K562 (cell line): ENCODE results near the gene CLPSL2. TPM values are rescaled to one million over a fixed set of nuclear protein-coding genes. Genes with fewer than 3 reads are reported as not detected.

ENCODE experiments used
- BHLHE40 ChIP-seq: IDR thresholded peaks from 2 replicates; pipeline ENCODE4 v1.6.1; 2011; ENCODE audit warnings: low read length, improper control_type of control experiment
- E2F8 ChIP-seq: fragments of 450-650 bp; IDR thresholded peaks from 2 replicates; pipeline ENCODE4 v1.7.1; 2018; ENCODE audit warnings: mild to moderate bottlenecking, low read depth; ENCODE audit not compliant: partially characterized antibody
- FOSL1 ChIP-seq: fragments of 200-800 bp; sonication (Bioruptor generic); conservative IDR thresholded peaks from 2 replicates; pipeline ENCODE4 v1.6.1; 2016; ENCODE audit warnings: missing genetic modification characterization, missing compliant biosample characterization
- HDAC2 ChIP-seq: fragments of 450-650 bp; IDR thresholded peaks from 2 replicates; pipeline ENCODE4 v1.6.1; 2016; ENCODE audit warnings: mild to moderate bottlenecking
- HMG20B ChIP-seq: fragments of 250-450 bp; sonication (Bioruptor Pico); IDR thresholded peaks from 2 replicates; pipeline ENCODE4 v1.5.0; 2021; ENCODE audit warnings: mild to moderate bottlenecking
- ILF3 ChIP-seq: fragments of 450-650 bp; IDR thresholded peaks from 2 replicates; pipeline ENCODE4 v1.6.1; 2018; ENCODE audit warnings: antibody characterized with exemption, mild to moderate bottlenecking, moderate library complexity, borderline replicate concordance
- MYBL2 ChIP-seq, 2 experiments: fragments of 450-650 bp in 1 of 2; sonication (generic) in 1 of 2; formaldehyde crosslinking in 1 of 2; IDR thresholded peaks; 2 replicates each; pipeline versions ENCODE4 v1.6.1 to v1.8.1; 2017 to 2022; ENCODE audit warnings: borderline replicate concordance in 1 of 2, inconsistent platforms in 1 of 2, low read depth in 1 of 2, mild to moderate bottlenecking in 1 of 2, missing genetic modification reagents in 1 of 2, moderate library complexity in 1 of 2
- NCOA1 ChIP-seq: fragments of 450-650 bp; IDR thresholded peaks from 2 replicates; pipeline ENCODE4 v1.6.1; 2016; ENCODE audit warnings: low read depth
- PHTF2 ChIP-seq: fragments of 250-450 bp; sonication (Bioruptor Pico); IDR thresholded peaks from 2 replicates; pipeline ENCODE4 v1.5.0; 2021; ENCODE audit warnings: mild to moderate bottlenecking
- RAD51 ChIP-seq: fragments of 450-650 bp; IDR thresholded peaks from 2 replicates; pipeline ENCODE4 v1.7.1; 2016; ENCODE audit warnings: low read depth, mild to moderate bottlenecking, borderline replicate concordance
- RBM22 ChIP-seq: fragments of 200-400 bp; formaldehyde crosslinking; IDR thresholded peaks from 2 replicates; pipeline ENCODE4 v1.6.1; 2018; ENCODE audit warnings: low read length, low read depth; ENCODE audit not compliant: poor library complexity, severe bottlenecking
- RBM39 ChIP-seq: fragments of 200-400 bp; formaldehyde crosslinking; optimal IDR thresholded peaks from 2 replicates; pipeline ENCODE3; 2018; ENCODE audit warnings: low read depth, low read length
- SAFB ChIP-seq: fragments of 200-400 bp; formaldehyde crosslinking; IDR thresholded peaks from 2 replicates; pipeline ENCODE4 v1.6.1; 2017; ENCODE audit warnings: low read depth, low read length, borderline replicate concordance
- VEZF1 ChIP-seq: fragments of 200-800 bp; sonication (Bioruptor generic); IDR thresholded peaks from 2 replicates; pipeline ENCODE4 v1.6.1; 2017; ENCODE audit warnings: missing genetic modification characterization, missing compliant biosample characterization
- XRCC4 ChIP-seq: IDR thresholded peaks from one replicate; pipeline ENCODE4 v1.6.1; 2011; ENCODE audit not compliant: insufficient read depth, insufficient read length; ENCODE audit errors: extremely low read depth
- ZMIZ1 ChIP-seq, 2 experiments: fragments of 150-350 bp in 1 of 2; IDR thresholded peaks; 2 replicates each; pipeline ENCODE4 v1.6.1; 2012 to 2016; ENCODE audit warnings: low read depth in 2 of 2, low read length in 2 of 2, mild to moderate bottlenecking in 1 of 2, moderate library complexity in 1 of 2
- ZNF143 ChIP-seq: sonication (generic); formaldehyde crosslinking; IDR thresholded peaks from 2 replicates; pipeline ENCODE4 v1.9.0; 2022; ENCODE audit warnings: mild to moderate bottlenecking, missing genetic modification reagents
- ZNF277 ChIP-seq: fragments of 250-450 bp; sonication (Bioruptor Pico); IDR thresholded peaks from 2 replicates; pipeline ENCODE4 v1.8.0; 2022; ENCODE audit warnings: inconsistent platforms, mild to moderate bottlenecking, moderate library complexity, borderline replicate concordance
- polyA plus RNA-seq, 8 experiments: library from polyadenylated mRNA; depleted of rRNA in 4 of 8; stranded (reverse) in 5 of 8; unstranded in 3 of 8; fragments of >200 nt; fragmentation: Nextera tagmentation in 2 of 8; fragmentation: Illumina TruSeq in 1 of 8; extraction: Ambion mirVana in 2 of 8; extraction: Trizol in 1 of 8; gene quantifications; 2 replicates each; pipeline versions ENCODE4 v1.2.1 to v1.2.3, GENCODE V29; 2011 to 2014; ENCODE audit warnings: inconsistent platforms in 1 of 8, missing spikeins in 1 of 8
- total RNA-seq, 7 experiments: library from RNA; depleted of rRNA in 6 of 7; stranded (reverse); fragments of >200 nt in 6 of 7; fragmentation: Illumina TruSeq in 2 of 7; extraction: Trizol in 2 of 7; gene quantifications; 2 replicates each; pipeline versions ENCODE4 v1.2.1 to v1.2.3, GENCODE V29; 2011 to 2021; ENCODE audit warnings: low replicate concordance in 1 of 7

CLPSL2 gene
- total and polyA plus RNA-seq, 9 of the 15 experiments (the other 6 are each of a cell fraction or from before 2014, with no cell fraction given) = not detected

GRCh38 chr6:35737413-35738211 lies 38.8 kb upstream of the CLPSL2 start (continued):
- TF ChIP-seq VEZF1 (CRISPR knock-in tag) = no peak
- no peak for TF ChIP-seq XRCC4
- TF ChIP-seq BHLHE40 = peak; percentile 17; the same call in 1 of the 2 replicates
- TF ChIP-seq ZMIZ1 (IDR thresholded peaks at IDR 0.05; ENCODE audit: low read depth in 2 of 2, low read length in 2 of 2) = no peak
- TF ChIP-seq ILF3 = no peak
- no peak for TF ChIP-seq RBM39
- no peak for TF ChIP-seq PHTF2 (CRISPR knock-in tag)
- TF ChIP-seq RBM22 = no peak
- no peak for TF ChIP-seq HMG20B (CRISPR knock-in tag)
- TF ChIP-seq ZNF143 (CRISPR knock-in tag) = no peak
- no peak for TF ChIP-seq ZNF277
- TF ChIP-seq MYBL2 (IDR thresholded peaks at IDR 0.05; ENCODE audit: low read depth) = no peak
- no peak for TF ChIP-seq MYBL2 (CRISPR knock-in tag; IDR thresholded peaks at IDR 0.05; ENCODE audit: borderline replicate concordance)
- no peak for TF ChIP-seq NCOA1
- TF ChIP-seq SAFB = no peak
- no peak for TF ChIP-seq FOSL1 (tag)
- peak; percentile 38 for TF ChIP-seq E2F8
- no peak for TF ChIP-seq HDAC2
- TF ChIP-seq RAD51 = peak; percentile 38
